ENCODE results near the gene TLL2. TPM values are rescaled to one million over a fixed set of nuclear protein-coding genes. Genes with fewer than 3 reads are reported as not detected.

Gene TLL2
- total and polyA plus RNA-seq, 2 experiments from 2014 or later = 2.6 to 3.0 TPM

DNA sequence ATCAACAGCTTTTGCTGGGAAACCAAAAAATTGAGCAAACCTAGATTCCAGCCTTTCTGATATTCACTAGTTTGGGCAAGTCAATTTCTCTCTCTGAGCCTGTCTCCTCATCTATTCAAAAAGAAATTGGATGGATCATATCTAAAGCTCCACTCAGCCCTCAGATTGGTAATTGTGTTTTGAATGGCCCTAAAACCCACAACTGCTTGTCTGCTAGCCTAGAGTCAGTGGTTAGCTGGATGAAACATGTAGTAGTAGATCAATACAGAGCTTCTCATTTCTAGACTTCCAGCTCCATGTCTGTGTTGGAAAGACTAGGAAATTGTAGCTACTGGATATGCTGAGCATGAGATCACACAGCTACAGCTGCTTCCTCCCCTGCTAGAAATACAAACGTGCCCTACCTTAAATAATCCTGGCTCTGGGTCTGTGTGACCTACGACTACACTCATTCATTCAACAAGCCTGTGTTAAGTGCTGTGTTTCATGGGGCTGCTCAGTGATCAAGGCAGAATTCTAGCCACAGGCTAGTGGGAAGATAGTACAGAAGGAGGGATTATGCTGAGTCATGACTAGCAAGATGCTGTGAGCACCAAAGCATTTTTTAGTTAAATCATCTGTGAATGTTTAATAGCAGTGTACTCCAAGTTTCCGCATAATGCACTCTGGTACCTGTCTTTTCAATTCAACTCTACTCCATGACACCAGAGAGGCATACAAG lies 193.8 kb downstream of the TLL2 start:
- Histone ChIP-seq H3K4me2 (no peak overlapping the region), H3K36me3 (ENCODE audit: insufficient read depth) (no peaks in the 10 kb centered on the region), H3K4me1 (ENCODE audit: insufficient read depth) (peaks cover 15% of the 10 kb centered on the region), H3K9me2 (ENCODE audit: insufficient read depth) (no peaks in the 10 kb centered on the region), H3K27ac (ENCODE audit: low read depth) (no peak overlapping the region), H2AFZ (peak overlapping the region; percentile 90), H3F3A (replicated peaks; ENCODE audit: low read depth) (no peaks in the 10 kb centered on the region), H3K27me3 (ENCODE audit: insufficient read depth) (no peaks in the 10 kb centered on the region), H3K4me3 (no peak overlapping the region), H4K20me1 (replicated peaks; ENCODE audit: insufficient read depth) (no peaks in the 10 kb centered on the region), H3K79me2 (replicated peaks; ENCODE audit: insufficient read depth) (no peaks in the 10 kb centered on the region)
- Mint-ChIP-seq H3K27ac (peak overlapping the region; percentile 72; the same call in 1 of the 2 replicates), H3K27me3 (ENCODE audit: insufficient read depth, low read depth, poor library complexity) (peaks cover 12% of the 10 kb centered on the region), H3K9me3 (no peaks in the 10 kb centered on the region), H3K4me1 (peaks cover 22% of the 10 kb centered on the region), H3K36me3 (ENCODE audit: low read depth) (no peaks in the 10 kb centered on the region), H3K4me3 (no peak overlapping the region)
- DNase-seq (ENCODE audit: low spot score) = no peak
- no peak for TF ChIP-seq POLR2AphosphoS5 (IDR thresholded peaks at IDR 0.05; ENCODE audit: low read depth)
- no peak for TF ChIP-seq ZNF331 (CRISPR knock-in tag; IDR thresholded peaks at IDR 0.05; ENCODE audit: low read depth)
- no peak for TF ChIP-seq EZH2 (IDR thresholded peaks at IDR 0.05; ENCODE audit: low read depth, unreplicated experiment)
- no peak for TF ChIP-seq STAT1 (IDR thresholded peaks at IDR 0.05; ENCODE audit: unreplicated experiment)
- no peak for TF ChIP-seq CTCF (conservative IDR thresholded peaks at IDR 0.05; ENCODE audit: low read depth in 2 of 2)
- TF ChIP-seq, protein P1, sequence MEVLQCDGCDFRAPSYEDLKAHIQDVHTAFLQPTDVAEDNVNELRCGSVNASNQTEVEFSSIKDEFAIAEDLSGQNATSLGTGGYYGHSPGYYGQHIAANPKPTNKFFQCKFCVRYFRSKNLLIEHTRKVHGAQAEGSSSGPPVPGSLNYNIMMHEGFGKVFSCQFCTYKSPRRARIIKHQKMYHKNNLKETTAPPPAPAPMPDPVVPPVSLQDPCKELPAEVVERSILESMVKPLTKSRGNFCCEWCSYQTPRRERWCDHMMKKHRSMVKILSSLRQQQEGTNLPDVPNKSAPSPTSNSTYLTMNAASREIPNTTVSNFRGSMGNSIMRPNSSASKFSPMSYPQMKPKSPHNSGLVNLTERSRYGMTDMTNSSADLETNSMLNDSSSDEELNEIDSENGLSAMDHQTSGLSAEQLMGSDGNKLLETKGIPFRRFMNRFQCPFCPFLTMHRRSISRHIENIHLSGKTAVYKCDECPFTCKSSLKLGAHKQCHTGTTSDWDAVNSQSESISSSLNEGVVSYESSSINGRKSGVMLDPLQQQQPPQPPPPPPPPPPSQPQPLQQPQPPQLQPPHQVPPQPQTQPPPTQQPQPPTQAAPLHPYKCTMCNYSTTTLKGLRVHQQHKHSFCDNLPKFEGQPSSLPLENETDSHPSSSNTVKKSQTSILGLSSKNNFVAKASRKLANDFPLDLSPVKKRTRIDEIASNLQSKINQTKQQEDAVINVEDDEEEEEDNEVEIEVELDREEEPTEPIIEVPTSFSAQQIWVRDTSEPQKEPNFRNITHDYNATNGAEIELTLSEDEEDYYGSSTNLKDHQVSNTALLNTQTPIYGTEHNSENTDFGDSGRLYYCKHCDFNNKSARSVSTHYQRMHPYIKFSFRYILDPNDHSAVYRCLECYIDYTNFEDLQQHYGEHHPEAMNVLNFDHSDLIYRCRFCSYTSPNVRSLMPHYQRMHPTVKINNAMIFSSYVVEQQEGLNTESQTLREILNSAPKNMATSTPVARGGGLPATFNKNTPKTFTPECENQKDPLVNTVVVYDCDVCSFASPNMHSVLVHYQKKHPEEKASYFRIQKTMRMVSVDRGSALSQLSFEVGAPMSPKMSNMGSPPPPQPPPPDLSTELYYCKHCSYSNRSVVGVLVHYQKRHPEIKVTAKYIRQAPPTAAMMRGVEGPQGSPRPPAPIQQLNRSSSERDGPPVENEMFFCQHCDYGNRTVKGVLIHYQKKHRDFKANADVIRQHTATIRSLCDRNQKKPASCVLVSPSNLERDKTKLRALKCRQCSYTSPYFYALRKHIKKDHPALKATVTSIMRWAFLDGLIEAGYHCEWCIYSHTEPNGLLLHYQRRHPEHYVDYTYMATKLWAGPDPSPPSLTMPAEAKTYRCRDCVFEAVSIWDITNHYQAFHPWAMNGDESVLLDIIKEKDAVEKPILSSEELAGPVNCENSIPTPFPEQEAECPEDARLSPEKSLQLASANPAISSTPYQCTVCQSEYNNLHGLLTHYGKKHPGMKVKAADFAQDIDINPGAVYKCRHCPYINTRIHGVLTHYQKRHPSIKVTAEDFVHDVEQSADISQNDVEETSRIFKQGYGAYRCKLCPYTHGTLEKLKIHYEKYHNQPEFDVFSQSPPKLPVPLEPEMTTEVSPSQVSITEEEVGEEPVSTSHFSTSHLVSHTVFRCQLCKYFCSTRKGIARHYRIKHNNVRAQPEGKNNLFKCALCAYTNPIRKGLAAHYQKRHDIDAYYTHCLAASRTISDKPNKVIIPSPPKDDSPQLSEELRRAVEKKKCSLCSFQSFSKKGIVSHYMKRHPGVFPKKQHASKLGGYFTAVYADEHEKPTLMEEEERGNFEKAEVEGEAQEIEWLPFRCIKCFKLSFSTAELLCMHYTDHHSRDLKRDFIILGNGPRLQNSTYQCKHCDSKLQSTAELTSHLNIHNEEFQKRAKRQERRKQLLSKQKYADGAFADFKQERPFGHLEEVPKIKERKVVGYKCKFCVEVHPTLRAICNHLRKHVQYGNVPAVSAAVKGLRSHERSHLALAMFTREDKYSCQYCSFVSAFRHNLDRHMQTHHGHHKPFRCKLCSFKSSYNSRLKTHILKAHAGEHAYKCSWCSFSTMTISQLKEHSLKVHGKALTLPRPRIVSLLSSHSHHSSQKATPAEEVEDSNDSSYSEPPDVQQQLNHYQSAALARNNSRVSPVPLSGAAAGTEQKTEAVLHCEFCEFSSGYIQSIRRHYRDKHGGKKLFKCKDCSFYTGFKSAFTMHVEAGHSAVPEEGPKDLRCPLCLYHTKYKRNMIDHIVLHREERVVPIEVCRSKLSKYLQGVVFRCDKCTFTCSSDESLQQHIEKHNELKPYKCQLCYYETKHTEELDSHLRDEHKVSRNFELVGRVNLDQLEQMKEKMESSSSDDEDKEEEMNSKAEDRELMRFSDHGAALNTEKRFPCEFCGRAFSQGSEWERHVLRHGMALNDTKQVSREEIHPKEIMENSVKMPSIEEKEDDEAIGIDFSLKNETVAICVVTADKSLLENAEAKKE (CRISPR knock-in tag; IDR thresholded peaks at IDR 0.05) = no peak
- no peak for TF ChIP-seq EZH2phosphoT487 (IDR thresholded peaks at IDR 0.05; ENCODE audit: unreplicated experiment)
- TF ChIP-seq, protein P2, sequence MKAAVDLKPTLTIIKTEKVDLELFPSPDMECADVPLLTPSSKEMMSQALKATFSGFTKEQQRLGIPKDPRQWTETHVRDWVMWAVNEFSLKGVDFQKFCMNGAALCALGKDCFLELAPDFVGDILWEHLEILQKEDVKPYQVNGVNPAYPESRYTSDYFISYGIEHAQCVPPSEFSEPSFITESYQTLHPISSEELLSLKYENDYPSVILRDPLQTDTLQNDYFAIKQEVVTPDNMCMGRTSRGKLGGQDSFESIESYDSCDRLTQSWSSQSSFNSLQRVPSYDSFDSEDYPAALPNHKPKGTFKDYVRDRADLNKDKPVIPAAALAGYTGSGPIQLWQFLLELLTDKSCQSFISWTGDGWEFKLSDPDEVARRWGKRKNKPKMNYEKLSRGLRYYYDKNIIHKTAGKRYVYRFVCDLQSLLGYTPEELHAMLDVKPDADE (IDR thresholded peaks at IDR 0.05) = no peak
- TF ChIP-seq JUNB (IDR thresholded peaks at IDR 0.05; ENCODE audit: unreplicated experiment) = no peak
- no peak for ATAC-seq
